ENCODE results near the gene NSMF. TPM values are rescaled to one million over a fixed set of nuclear protein-coding genes. Genes with fewer than 3 reads are reported as not detected.

NSMF gene, protein sequence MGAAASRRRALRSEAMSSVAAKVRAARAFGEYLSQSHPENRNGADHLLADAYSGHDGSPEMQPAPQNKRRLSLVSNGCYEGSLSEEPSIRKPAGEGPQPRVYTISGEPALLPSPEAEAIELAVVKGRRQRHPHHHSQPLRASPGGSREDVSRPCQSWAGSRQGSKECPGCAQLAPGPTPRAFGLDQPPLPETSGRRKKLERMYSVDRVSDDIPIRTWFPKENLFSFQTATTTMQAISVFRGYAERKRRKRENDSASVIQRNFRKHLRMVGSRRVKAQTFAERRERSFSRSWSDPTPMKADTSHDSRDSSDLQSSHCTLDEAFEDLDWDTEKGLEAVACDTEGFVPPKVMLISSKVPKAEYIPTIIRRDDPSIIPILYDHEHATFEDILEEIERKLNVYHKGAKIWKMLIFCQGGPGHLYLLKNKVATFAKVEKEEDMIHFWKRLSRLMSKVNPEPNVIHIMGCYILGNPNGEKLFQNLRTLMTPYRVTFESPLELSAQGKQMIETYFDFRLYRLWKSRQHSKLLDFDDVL
- polyA plus RNA-seq (2013): 19.3 TPM

DNA sequence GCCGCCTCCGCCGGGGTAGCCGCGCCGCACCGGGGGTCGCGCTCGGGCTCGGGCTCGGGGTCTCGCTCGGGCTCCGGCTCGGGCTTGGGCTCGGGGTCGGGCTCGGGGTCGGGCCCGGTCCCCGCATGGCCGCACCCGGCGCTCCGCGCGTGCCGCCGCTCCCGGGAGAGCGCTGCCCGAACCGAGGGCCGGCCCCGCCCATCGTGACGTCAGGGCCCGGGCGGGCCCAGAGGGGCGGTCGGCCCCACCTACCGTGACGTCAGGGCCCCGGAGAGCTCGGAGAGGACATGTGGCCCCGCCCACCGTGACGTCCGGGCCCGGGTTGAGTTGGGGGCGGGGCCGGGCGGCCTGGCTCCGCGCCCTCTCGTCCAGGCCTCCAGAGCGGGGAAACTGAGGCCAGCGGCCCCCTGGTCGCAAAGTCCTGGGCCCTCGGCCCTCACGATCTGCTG lies at the start of gene NSMF:
TSS of gene NSMF (minus strand) at position 183 of the 449 bp plus-strand sequence. CDS start 232 bp downstream, outside the sequence.
- peaks cover 0 to 29% (median under 1%) of the 10 kb centered on the region in 4 experiments for H3K36me3 ChIP-seq (ENCODE audit: control insufficient read depth in 4 of 4, insufficient read depth in 4 of 4, low read length in 3 of 4)
- WGBS (ENCODE audit: insufficient coverage): under 1% methylated on average over 49 of the region's 62 CpGs
- CTCF ChIA-PET: no interaction called here
- H3K27ac ChIP-seq (ENCODE audit: insufficient read depth in 1 of 2, low read depth in 1 of 2, low read length in 2 of 2, poor library complexity in 1 of 2, severe bottlenecking in 2 of 2): peak within 1 kb of the TSS in 1 of 2 experiments; percentile 58
- peak; percentile 84 to 91 (median 89) for DNase-seq
- peaks cover 0 to 6% (median 0%) of the 10 kb centered on the region in 5 experiments for H3K9me3 ChIP-seq (ENCODE audit: control extremely low read depth in 1 of 5, control insufficient read depth in 4 of 5, insufficient read depth in 2 of 5, low read depth in 1 of 5, low read length in 4 of 5)
- peaks cover 0 to under 1% (median 0%) of the 10 kb centered on the region in 5 experiments for H3K27me3 ChIP-seq (replicated peaks in 2 of 5; ENCODE audit: control insufficient read depth in 4 of 5, insufficient read depth in 5 of 5, low read length in 4 of 5)
- H3K4me3 ChIP-seq (ENCODE audit: control insufficient read depth in 1 of 7, extremely low read depth in 1 of 7, insufficient read depth in 4 of 7, low read depth in 2 of 7, low read length in 6 of 7): peak within 1 kb of the TSS; percentile 33 to 78 (median 68)
- peaks cover 0 to 65% (median 57%) of the 10 kb centered on the region in 4 experiments for H3K4me1 ChIP-seq (ENCODE audit: control extremely low read depth in 1 of 4, control insufficient read depth in 4 of 4, insufficient read depth in 4 of 4, low read length in 3 of 4)
- POLR2A ChIA-PET: interaction anchor here (0.6 kb wide), 1 partner anchor 222 kb away, joined by 3 read pairs; no protein-coding TSS in a partner anchor

DNA sequence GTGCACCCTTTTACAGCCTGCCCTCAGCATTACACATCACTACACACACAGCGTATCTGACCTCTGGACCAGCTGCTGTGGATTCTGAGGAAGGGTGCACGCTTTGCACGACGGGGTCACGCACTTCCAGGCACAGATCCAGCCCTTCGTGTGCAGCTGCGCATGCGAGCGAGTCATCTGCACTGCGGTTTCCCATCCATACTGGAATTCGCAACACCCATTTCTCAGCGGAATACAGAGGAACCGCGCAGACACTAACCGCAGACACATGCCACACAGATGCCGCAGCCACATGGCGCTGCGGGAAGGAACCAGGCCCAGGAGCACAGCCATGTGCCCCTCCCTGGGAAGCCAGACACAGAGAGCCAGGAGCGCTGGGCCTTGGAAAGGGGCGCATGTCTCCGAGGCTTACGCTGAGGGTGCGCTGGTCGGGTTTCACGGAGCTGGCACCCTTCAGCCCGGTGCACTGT lies 47.6 kb upstream of the NSMF start:
- H3K27me3 ChIP-seq (replicated peaks in 2 of 5; ENCODE audit: control insufficient read depth in 4 of 5, insufficient read depth in 5 of 5, low read length in 4 of 5): no peaks in the 10 kb centered on the region
- peaks cover 0 to 2% (median 0%) of the 10 kb centered on the region in 5 experiments for H3K9me3 ChIP-seq (ENCODE audit: control extremely low read depth in 1 of 5, control insufficient read depth in 4 of 5, insufficient read depth in 2 of 5, low read depth in 1 of 5, low read length in 4 of 5)
- POLR2A ChIA-PET: no interaction called here
- no peaks in the 10 kb centered on the region for H3K4me1 ChIP-seq (ENCODE audit: control extremely low read depth in 1 of 4, control insufficient read depth in 4 of 4, insufficient read depth in 4 of 4, low read length in 3 of 4)
- H3K27ac ChIP-seq (ENCODE audit: insufficient read depth in 1 of 2, low read depth in 1 of 2, low read length in 2 of 2, poor library complexity in 1 of 2, severe bottlenecking in 2 of 2): no peak overlapping the region
- CTCF ChIA-PET: interaction anchor here (1.0 kb wide), 1 partner anchor 18 kb away, joined by 3 read pairs; no protein-coding TSS in a partner anchor
- no peak overlapping the region for H3K4me3 ChIP-seq (ENCODE audit: control insufficient read depth in 1 of 7, extremely low read depth in 1 of 7, insufficient read depth in 4 of 7, low read depth in 2 of 7, low read length in 6 of 7)
- WGBS (ENCODE audit: insufficient coverage): 98% methylated on average over 26 of the region's 26 CpGs
- DNase-seq: no peak
- H3K36me3 ChIP-seq (ENCODE audit: control insufficient read depth in 4 of 4, insufficient read depth in 4 of 4, low read length in 3 of 4): no peaks in the 10 kb centered on the region

DNA sequence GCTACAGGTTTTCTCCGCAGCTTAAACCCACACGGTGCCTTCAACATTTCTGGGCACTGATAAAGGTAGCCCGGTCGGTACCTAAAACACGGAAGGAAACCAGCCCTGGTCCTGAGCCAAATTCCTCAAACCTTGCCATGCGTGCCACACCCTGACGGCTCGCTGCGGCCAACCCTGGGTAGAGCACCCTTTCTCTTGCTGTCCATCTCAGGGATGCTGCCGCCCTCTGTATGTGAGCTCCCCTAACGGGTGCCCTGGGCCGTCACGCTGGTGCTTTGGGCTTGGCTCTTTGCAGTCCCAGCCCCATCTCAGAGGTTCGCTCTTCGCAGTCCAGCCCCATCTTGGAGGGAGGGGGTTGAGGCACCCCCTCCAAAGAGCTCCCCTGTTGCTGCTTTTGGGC lies 47.1 kb upstream of the NSMF start:
- 96% methylated on average over 14 of the region's 15 CpGs for WGBS (ENCODE audit: insufficient coverage)
- POLR2A ChIA-PET: no interaction called here
- Histone ChIP-seq H3K4me3 (ENCODE audit: control insufficient read depth in 1 of 7, extremely low read depth in 1 of 7, insufficient read depth in 4 of 7, low read depth in 2 of 7, low read length in 6 of 7) (no peak overlapping the region), H3K27ac (ENCODE audit: insufficient read depth in 1 of 2, low read depth in 1 of 2, low read length in 2 of 2, poor library complexity in 1 of 2, severe bottlenecking in 2 of 2) (no peak overlapping the region), H3K9me3 (ENCODE audit: control extremely low read depth in 1 of 5, control insufficient read depth in 4 of 5, insufficient read depth in 2 of 5, low read depth in 1 of 5, low read length in 4 of 5) (peaks cover 0 to 2% (median 0%) of the 10 kb centered on the region in 5 experiments), H3K36me3 (ENCODE audit: control insufficient read depth in 4 of 4, insufficient read depth in 4 of 4, low read length in 3 of 4) (no peaks in the 10 kb centered on the region), H3K4me1 (ENCODE audit: control extremely low read depth in 1 of 4, control insufficient read depth in 4 of 4, insufficient read depth in 4 of 4, low read length in 3 of 4) (no peaks in the 10 kb centered on the region), H3K27me3 (replicated peaks in 2 of 5; ENCODE audit: control insufficient read depth in 4 of 5, insufficient read depth in 5 of 5, low read length in 4 of 5) (no peaks in the 10 kb centered on the region)
- DNase-seq: no peak
- CTCF ChIA-PET: interaction anchor here (1.0 to 1.8 kb wide), 2 partner anchors 19 to 219 kb away, joined by 3 to 6 read pairs; no protein-coding TSS in a partner anchor

GRCh38 chr9:137505421-137506140 lies 46.4 kb upstream of the NSMF start:
- H3K9me3 ChIP-seq (ENCODE audit: control extremely low read depth in 1 of 5, control insufficient read depth in 4 of 5, insufficient read depth in 2 of 5, low read depth in 1 of 5, low read length in 4 of 5): peaks cover 0 to 2% (median 0%) of the 10 kb centered on the region in 5 experiments
- CTCF ChIA-PET: interaction anchor here (0.6 to 1.8 kb wide), 2 partner anchors 218 to 1472 kb away, joined by 3 to 6 read pairs; no protein-coding TSS in a partner anchor
- H3K27ac ChIP-seq (ENCODE audit: insufficient read depth in 1 of 2, low read depth in 1 of 2, low read length in 2 of 2, poor library complexity in 1 of 2, severe bottlenecking in 2 of 2): no peak overlapping the region
- no peak overlapping the region for H3K4me3 ChIP-seq (ENCODE audit: control insufficient read depth in 1 of 7, extremely low read depth in 1 of 7, insufficient read depth in 4 of 7, low read depth in 2 of 7, low read length in 6 of 7)
- H3K27me3 ChIP-seq (replicated peaks in 2 of 5; ENCODE audit: control insufficient read depth in 4 of 5, insufficient read depth in 5 of 5, low read length in 4 of 5): no peaks in the 10 kb centered on the region
- WGBS (ENCODE audit: insufficient coverage): 94% methylated on average over 27 of the region's 28 CpGs
- H3K4me1 ChIP-seq (ENCODE audit: control extremely low read depth in 1 of 4, control insufficient read depth in 4 of 4, insufficient read depth in 4 of 4, low read length in 3 of 4): no peaks in the 10 kb centered on the region
- POLR2A ChIA-PET: no interaction called here
- no peaks in the 10 kb centered on the region for H3K36me3 ChIP-seq (ENCODE audit: control insufficient read depth in 4 of 4, insufficient read depth in 4 of 4, low read length in 3 of 4)
- no peak for DNase-seq

DNA sequence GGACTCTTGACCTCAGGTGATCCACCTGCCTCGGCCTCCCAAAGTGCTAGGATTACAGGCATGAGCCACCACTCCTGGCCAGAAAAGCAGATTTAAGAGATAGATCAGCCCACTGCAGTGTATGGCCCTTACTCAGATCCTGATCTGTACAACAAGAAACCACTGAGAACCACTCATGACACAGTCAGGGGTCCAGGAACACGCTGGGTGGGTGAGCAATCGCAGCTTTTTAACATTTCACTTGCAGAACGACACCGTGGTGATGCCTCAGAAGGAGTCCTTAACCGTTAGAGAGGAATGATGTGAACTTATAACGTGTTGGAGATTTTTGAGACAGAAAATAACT lies 45.3 kb upstream of the NSMF start:
- CTCF ChIA-PET: interaction anchor here (1.8 kb wide), 1 partner anchor 217 kb away, joined by 6 read pairs; no protein-coding TSS in a partner anchor

GRCh38 chr9:137502008-137502911 lies 43.1 kb upstream of the NSMF start:
- Histone ChIP-seq H3K36me3 (ENCODE audit: control insufficient read depth in 4 of 4, insufficient read depth in 4 of 4, low read length in 3 of 4) (no peaks in the 10 kb centered on the region), H3K4me1 (ENCODE audit: control extremely low read depth in 1 of 4, control insufficient read depth in 4 of 4, insufficient read depth in 4 of 4, low read length in 3 of 4) (no peaks in the 10 kb centered on the region), H3K27ac (ENCODE audit: insufficient read depth in 1 of 2, low read depth in 1 of 2, low read length in 2 of 2, poor library complexity in 1 of 2, severe bottlenecking in 2 of 2) (no peak overlapping the region), H3K4me3 (ENCODE audit: control insufficient read depth in 1 of 7, extremely low read depth in 1 of 7, insufficient read depth in 4 of 7, low read depth in 2 of 7, low read length in 6 of 7) (no peak overlapping the region), H3K9me3 (ENCODE audit: control extremely low read depth in 1 of 5, control insufficient read depth in 4 of 5, insufficient read depth in 2 of 5, low read depth in 1 of 5, low read length in 4 of 5) (peaks cover 0 to 2% (median 0%) of the 10 kb centered on the region in 5 experiments), H3K27me3 (replicated peaks in 2 of 5; ENCODE audit: control insufficient read depth in 4 of 5, insufficient read depth in 5 of 5, low read length in 4 of 5) (no peaks in the 10 kb centered on the region)
- WGBS (ENCODE audit: insufficient coverage): 96% methylated on average over 5 of the region's 36 CpGs
- DNase-seq: peak in 2 of 3 donors; percentile 24 to 42
- POLR2A ChIA-PET: no interaction called here
- CTCF ChIA-PET: interaction anchor here (1.7 kb wide), 1 partner anchor 35 kb away, joined by 5 read pairs; no protein-coding TSS in a partner anchor

More for the DNA sequence above, 45.3 kb upstream of the NSMF start:
- H3K36me3 ChIP-seq (ENCODE audit: control insufficient read depth in 4 of 4, insufficient read depth in 4 of 4, low read length in 3 of 4): no peaks in the 10 kb centered on the region
- H3K9me3 ChIP-seq (ENCODE audit: control extremely low read depth in 1 of 5, control insufficient read depth in 4 of 5, insufficient read depth in 2 of 5, low read depth in 1 of 5, low read length in 4 of 5): peaks cover 0 to 2% (median 0%) of the 10 kb centered on the region in 5 experiments
- H3K27ac ChIP-seq (ENCODE audit: insufficient read depth in 1 of 2, low read depth in 1 of 2, low read length in 2 of 2, poor library complexity in 1 of 2, severe bottlenecking in 2 of 2): no peak overlapping the region
- peak in 1 of 3 donors; percentile 19 for DNase-seq
- POLR2A ChIA-PET: no interaction called here
- WGBS (ENCODE audit: insufficient coverage): 100% methylated on average over 7 of the region's 7 CpGs
- H3K4me3 ChIP-seq (ENCODE audit: control insufficient read depth in 1 of 7, extremely low read depth in 1 of 7, insufficient read depth in 4 of 7, low read depth in 2 of 7, low read length in 6 of 7): no peak overlapping the region
- no peaks in the 10 kb centered on the region for H3K4me1 ChIP-seq (ENCODE audit: control extremely low read depth in 1 of 4, control insufficient read depth in 4 of 4, insufficient read depth in 4 of 4, low read length in 3 of 4)
- H3K27me3 ChIP-seq (replicated peaks in 2 of 5; ENCODE audit: control insufficient read depth in 4 of 5, insufficient read depth in 5 of 5, low read length in 4 of 5): no peaks in the 10 kb centered on the region

Data from common myeloid progenitor, CD34-positive (primary cell).